ENCODE results near the gene MMP3.
"Not testable (repeated sequence)": the region's sequence is repeated elsewhere in the genome, so short reads cannot be mapped to it uniquely, and the experiment has no call there.

Gene MMP3

DNA sequence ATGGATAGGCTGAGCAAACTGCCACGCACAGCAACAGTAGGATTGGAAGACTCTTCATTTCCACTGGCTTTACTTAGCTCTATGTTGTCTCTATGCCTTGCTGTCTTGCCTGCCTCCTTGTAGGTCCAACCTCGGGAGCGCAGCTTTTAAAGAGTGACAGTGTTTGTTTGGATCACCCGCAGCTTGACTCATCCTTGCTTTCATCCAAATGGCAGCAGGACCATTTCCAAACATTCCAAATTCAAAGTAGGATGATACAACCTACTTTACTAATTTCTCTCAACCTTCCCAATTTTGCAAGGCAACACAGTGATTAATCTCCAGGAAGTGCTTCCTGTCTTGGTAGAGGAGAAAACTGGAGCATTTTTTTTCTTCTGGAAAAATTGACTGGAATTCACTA, at the start of gene MMP3:
Gene MMP3 (minus strand): TSS at position 121 of the 400 bp plus-strand sequence. CDS start 63 bp downstream, at position 58.
- no peak for DNase-seq (ENCODE audit: low read depth in 4 of 4, low spot score in 1 of 4)

GRCh38 chr11:102891736-102892135, 48.3 kb upstream of the MMP3 start:
- no peak for DNase-seq (ENCODE audit: low read depth in 4 of 4, low spot score in 1 of 4)

DNA sequence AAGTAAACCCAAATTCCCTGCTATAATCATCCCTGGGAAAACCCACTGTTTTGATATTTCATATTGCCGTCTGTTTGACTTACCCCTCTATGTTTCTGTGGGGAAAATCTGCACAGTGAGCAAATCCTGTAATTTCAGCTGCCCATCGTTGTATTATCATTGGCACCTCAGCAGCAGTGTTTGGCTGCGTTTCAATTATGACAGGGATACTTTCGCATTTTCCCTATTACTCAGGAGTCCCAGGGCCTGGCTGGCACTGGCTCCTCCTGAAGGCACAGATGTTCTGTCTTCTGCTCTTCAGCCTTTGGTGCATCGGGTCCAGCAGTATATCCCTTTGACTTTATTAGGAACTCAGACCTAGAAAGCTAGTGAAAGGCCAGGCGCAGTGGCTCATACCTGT, 43.6 kb upstream of the MMP3 start:
- DNase-seq (ENCODE audit: low read depth in 4 of 4, low spot score in 1 of 4), result no peak

GRCh38 chr11:102883141-102883540, 39.7 kb upstream of the MMP3 start:
- DNase-seq (ENCODE audit: low read depth in 4 of 4, low spot score in 1 of 4), result no peak

DNA sequence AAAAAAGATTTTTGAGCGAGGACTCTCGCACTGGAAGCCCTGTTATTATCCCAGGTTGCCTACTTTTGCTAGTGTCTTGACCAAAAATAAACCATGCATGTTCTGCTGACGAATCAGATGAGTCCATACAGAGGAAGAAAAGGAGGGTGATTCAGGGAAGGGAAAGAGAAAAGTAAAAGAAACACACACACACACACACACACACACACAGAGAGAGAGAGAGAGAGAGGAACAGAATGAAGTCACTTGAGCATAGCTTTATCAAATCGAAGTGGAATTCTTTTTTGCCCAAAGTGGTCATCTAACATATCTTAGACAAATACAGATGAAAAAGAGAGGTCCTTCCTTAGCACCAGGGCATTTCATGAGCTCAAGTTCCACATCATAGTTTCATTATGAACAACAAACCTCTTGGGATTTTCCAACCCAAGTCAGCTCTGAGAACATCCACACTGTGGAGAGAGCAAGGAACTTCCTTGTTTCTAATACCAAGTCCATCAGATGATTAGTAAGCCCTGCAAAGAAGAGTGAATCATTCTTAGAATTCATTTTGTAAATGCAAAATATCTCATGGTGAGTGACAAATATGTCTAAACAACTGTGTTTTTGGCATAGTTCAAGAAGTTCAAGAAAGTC, 39.1 kb upstream of the MMP3 start:
- no peak for DNase-seq (ENCODE audit: low read depth in 4 of 4, low spot score in 1 of 4)

DNA sequence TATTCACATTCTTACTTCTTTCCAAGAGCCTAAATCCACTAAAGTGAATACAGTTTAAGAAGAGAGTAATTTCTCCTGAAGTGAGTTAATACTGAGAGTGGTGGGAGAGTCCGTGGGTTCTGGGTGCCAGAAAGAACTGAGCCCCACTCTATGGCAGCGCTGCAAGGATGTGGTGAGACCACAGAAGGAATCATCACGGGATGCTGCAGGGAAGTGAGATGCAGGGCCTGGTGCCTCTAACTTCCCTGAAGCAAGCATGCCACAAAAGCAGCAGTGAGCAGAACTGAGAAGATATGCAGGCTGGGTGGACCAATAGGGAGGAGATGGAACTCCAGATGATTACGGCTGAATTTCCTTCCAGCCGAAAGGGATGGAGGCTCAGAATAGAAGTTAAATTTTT, 36.4 kb upstream of the MMP3 start:
- DNase-seq (ENCODE audit: low read depth in 4 of 4, low spot score in 1 of 4), result no peak

GRCh38 chr11:102878595-102878994, 35.2 kb upstream of the MMP3 start:
- no peak for DNase-seq (ENCODE audit: low read depth in 4 of 4, low spot score in 1 of 4)

- DNase-seq (ENCODE audit: low read depth in 4 of 4, low spot score in 1 of 4), result no peak
These were observed 31.4 kb upstream of the MMP3 start, which contains the start of gene MMP12 for GRCh38 chr11:102874852-102875251. TSS of gene MMP12 (minus strand) at chr11:102874982. CDS start at chr11:102874937, 45 bp downstream.

GRCh38 chr11:102869354-102869964, 26.1 kb upstream of the MMP3 start:
- DNase-seq (ENCODE audit: low read depth in 4 of 4, low spot score in 1 of 4), result not testable (repeated sequence)

DNA sequence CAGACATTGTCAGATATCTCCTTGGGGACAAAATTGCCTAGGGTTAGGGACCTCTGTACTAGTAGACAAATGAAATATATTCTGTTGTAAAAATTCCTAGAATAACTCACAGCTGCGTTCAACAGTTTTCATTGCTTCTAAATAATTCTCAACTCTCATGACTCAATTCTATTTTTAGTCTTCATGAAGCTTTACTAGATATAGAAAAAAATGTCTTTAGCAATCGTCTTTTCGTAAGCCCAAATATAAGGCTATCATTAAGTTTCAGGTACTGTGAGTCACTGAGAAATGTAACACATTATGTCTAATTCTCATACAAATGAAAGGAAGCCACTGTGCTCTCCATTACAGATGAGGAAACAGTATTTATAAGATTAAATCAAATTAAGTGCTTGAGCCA, 24.9 kb upstream of the MMP3 start:
- no peak for DNase-seq (ENCODE audit: low read depth in 4 of 4, low spot score in 1 of 4)

- DNase-seq (ENCODE audit: low read depth in 4 of 4, low spot score in 1 of 4), result no peak
These were observed 21.3 kb upstream of the MMP3 start for GRCh38 chr11:102864724-102865123.

DNA sequence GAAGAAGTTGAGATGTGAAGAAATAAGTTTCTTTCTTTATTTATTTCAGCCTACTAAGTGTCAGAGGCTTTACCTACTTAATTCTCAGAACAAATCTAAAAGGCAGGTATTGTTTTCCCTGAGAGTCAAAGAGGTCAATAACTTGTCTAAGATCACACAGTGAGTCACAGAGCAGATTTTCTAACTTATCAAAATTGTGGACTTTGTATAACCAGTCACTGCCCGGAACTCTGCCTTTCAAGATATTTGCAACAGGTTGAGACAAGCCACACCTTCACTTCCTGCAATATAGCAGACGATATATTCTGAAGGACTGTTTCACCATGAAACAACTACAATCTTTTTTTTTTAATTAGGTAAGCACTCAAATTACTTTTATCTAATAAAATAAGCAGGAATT, 10.5 kb upstream of the MMP3 start:
- no peak for DNase-seq (ENCODE audit: low read depth in 4 of 4, low spot score in 1 of 4)

DNA sequence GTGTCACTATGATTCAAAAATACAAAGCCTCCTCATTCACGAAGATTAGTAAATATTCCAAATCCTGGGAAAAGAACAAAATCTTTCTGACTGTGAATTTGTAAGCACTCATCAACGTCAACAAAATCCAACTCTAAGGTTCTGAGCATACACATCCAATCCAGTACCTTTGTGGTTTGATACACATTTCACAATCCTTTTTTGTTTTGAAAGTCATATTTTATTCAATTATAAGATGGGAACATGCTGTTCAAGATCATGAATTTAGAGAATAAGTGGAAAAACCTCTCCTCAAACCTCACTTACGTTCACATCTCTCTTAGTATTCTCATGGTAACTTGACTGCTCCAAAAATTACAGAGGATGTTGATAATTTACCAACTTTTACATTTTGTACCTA, 9.6 kb upstream of the MMP3 start:
- DNase-seq (ENCODE audit: low read depth in 4 of 4, low spot score in 1 of 4), result no peak

- no peak for DNase-seq (ENCODE audit: low read depth in 4 of 4, low spot score in 1 of 4)
These were observed 7.8 kb upstream of the MMP3 start for GRCh38 chr11:102850973-102851745.

DNA sequence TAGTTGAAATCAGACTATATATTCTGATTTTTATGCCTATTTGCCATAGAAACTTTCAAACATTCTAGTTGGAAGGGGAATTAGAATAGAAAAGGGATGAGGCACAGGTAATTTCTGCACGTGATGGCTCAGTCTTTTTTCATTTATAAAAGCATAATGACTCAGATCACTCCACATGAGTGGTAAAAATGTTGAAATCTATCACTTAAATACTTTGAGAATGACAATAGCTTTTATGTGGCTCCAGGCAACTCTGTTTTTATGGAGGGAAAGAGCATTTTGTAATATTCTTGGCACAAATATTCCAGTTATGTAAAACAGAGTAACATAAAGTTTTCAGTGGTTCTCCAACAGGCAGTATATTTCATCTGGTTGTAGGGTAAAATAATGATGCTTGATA, 5.9 kb upstream of the MMP3 start:
- no peak for DNase-seq (ENCODE audit: low read depth in 4 of 4, low spot score in 1 of 4)

- DNase-seq (ENCODE audit: low read depth in 4 of 4, low spot score in 1 of 4), result no peak
These were observed 2.9 kb upstream of the MMP3 start for GRCh38 chr11:102846292-102846691.

GRCh38 chr11:102842930-102843329, 479 bp downstream of the MMP3 start:
- no peak for DNase-seq (ENCODE audit: low read depth in 4 of 4, low spot score in 1 of 4)

GRCh38 chr11:102840018-102840417, 3.4 kb downstream of the MMP3 start:
- no peak for DNase-seq (ENCODE audit: low read depth in 4 of 4, low spot score in 1 of 4)

- DNase-seq (ENCODE audit: low read depth in 4 of 4, low spot score in 1 of 4), result no peak
These were observed 5.8 kb downstream of the MMP3 start for GRCh38 chr11:102837646-102838045.

DNA sequence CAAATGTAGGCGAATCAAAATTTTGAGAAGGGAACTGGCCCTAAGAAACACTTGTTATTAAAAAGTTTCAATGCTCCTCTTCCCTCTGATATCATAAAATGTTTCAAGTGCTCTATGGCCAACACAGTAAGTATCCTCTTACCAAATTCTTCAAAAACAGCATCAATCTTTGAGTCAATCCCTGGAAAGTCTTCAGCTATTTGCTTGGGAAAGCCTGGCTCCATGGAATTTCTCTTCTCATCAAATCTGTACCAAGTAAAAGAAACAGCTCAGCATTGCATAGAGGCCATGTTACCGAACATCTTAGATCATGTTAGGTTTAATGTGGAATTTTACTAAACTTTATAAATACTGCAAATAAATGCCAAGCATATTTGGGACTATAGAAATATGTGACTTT, 6.3 kb downstream of the MMP3 start:
- DNase-seq (ENCODE audit: low read depth in 4 of 4, low spot score in 1 of 4), result no peak

GRCh38 chr11:102836290-102836875, 7.0 kb downstream of the MMP3 start:
- no peak for DNase-seq (ENCODE audit: low read depth in 4 of 4, low spot score in 1 of 4)

DNA sequence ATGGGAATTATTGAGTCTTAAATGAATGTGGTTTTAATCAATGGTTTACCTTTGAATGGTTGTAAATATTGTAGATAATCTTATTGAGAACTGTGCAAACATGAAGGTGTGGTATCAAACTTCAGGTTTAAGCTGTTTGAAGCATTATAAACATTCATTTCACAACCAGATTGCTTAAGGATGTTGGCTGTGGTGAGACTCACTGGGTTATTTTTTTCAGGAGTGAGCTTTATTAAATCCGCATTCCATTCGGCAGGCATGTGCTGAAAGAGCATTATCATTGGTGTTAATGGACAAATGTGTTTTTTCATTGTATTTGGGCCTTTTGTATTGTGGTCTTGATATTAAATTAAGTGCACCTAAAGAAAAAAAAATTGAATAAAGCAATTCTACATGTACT, 9.7 kb downstream of the MMP3 start:
- DNase-seq (ENCODE audit: low read depth in 4 of 4, low spot score in 1 of 4), result no peak
